ENCODE measurements around the gene HOXA3. TPM values are rescaled to one million over a fixed set of nuclear protein-coding genes. Genes with fewer than 3 reads are reported as not detected.

Gene HOXA3
- total RNA-seq, 2 donors from 2014 or later: 13.3 to 14.1 TPM

DNA sequence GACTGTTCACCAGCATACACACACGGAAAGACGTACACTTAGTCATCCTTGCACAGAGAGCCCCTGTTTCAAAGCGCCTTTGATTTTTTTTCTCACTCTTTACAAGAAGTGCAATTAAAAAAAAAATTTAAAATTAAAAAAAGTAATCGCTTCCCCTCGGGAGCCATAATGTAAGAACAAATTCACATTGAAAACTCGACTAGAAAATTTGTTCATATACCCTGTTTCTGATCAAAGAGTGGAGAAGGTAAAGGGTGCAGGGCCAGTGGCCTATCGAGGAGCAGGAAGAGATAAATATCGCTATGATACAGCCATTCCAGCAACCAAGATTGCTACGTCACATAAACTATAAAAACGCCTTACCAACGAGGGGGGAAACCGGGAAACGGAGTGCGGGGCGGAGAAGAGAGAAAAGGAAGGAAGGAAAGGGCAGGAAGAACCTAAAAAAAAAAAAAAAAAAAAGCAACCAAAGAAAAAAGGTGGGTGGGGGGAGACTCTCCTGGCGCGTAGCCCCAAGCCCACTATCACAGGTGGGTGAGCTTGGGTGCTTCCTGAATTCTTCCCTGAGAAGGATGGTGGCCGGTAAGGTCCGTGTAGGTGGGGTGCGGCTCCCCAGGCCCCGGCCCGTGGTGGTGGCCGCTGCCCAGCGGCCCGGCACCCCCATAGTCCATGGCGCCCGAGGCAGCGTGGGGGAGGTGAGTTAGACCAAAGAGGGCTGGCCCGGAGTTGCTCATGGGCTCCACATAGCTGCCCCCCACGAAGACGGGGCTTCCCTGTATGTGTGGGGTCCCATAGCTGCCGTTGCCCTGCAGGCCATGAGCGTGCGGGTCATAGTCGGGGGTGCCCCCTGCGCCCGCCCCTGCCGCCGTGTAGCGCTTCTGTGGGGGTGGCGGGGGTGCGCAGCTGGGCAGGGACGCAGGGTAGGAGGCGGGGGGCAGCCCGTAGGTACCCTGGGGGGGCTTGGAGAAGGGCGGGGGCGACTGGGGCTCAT lies 44.7 kb downstream of the HOXA3 start:
- Histone ChIP-seq H3K27me3 (no peaks in the 10 kb centered on the region), H3K4me1 (peaks cover 9% of the 10 kb centered on the region), H3K9me3 (no peaks in the 10 kb centered on the region), H3K4me3 (peak overlapping the region; percentile 3), H3K27ac (peak overlapping the region; percentile 92), H3K36me3 (no peaks in the 10 kb centered on the region), H3K9ac (ENCODE audit: low read depth in 2 of 2, low read length in 2 of 2) (peak overlapping the region; percentile 61 to 73)
- DNase-seq: peak; percentile 66
- TF ChIP-seq, protein P1, sequence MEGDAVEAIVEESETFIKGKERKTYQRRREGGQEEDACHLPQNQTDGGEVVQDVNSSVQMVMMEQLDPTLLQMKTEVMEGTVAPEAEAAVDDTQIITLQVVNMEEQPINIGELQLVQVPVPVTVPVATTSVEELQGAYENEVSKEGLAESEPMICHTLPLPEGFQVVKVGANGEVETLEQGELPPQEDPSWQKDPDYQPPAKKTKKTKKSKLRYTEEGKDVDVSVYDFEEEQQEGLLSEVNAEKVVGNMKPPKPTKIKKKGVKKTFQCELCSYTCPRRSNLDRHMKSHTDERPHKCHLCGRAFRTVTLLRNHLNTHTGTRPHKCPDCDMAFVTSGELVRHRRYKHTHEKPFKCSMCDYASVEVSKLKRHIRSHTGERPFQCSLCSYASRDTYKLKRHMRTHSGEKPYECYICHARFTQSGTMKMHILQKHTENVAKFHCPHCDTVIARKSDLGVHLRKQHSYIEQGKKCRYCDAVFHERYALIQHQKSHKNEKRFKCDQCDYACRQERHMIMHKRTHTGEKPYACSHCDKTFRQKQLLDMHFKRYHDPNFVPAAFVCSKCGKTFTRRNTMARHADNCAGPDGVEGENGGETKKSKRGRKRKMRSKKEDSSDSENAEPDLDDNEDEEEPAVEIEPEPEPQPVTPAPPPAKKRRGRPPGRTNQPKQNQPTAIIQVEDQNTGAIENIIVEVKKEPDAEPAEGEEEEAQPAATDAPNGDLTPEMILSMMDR (IDR thresholded peaks at IDR 0.05): no peak
- intact Hi-C loops (cut with DNase I): loop anchor here (5.0 kb wide), 1 partner anchor 35 kb away; the partner anchor contains the start of gene HOXA5

- peak overlapping the region; percentile 56 to 58 for H3K9ac ChIP-seq (ENCODE audit: low read depth in 2 of 2, low read length in 2 of 2)
These were observed 45.5 kb downstream of the HOXA3 start for GRCh38 chr7:27106901-27107240.

GRCh38 chr7:27106181-27106900 lies 46.0 kb downstream of the HOXA3 start:
- TF ChIP-seq, protein P1 (IDR thresholded peaks at IDR 0.05): no peak
- no peaks in the 10 kb centered on the region for H3K36me3 ChIP-seq
- H3K27ac ChIP-seq: peak overlapping the region; percentile 92
- peaks cover 9% of the 10 kb centered on the region for H3K4me1 ChIP-seq
- intact Hi-C loops (cut with DNase I): loop anchor here (5.0 kb wide), 1 partner anchor 36 kb away; the partner anchor contains the start of gene HOXA5
- peak; percentile 60 for DNase-seq
- peak overlapping the region; percentile 56 to 58 for H3K9ac ChIP-seq (ENCODE audit: low read depth in 2 of 2, low read length in 2 of 2)
- peak overlapping the region; percentile 26 for H3K4me3 ChIP-seq
- no peaks in the 10 kb centered on the region for H3K27me3 ChIP-seq
- no peaks in the 10 kb centered on the region for H3K9me3 ChIP-seq

More at GRCh38 chr7:27106901-27107240, 45.5 kb downstream of the HOXA3 start:
- Histone ChIP-seq H3K27me3 (no peaks in the 10 kb centered on the region), H3K9me3 (no peaks in the 10 kb centered on the region), H3K4me3 (peak overlapping the region; percentile 26), H3K27ac (peak overlapping the region; percentile 92), H3K4me1 (peaks cover 9% of the 10 kb centered on the region), H3K36me3 (no peaks in the 10 kb centered on the region)
- TF ChIP-seq, protein P1 (IDR thresholded peaks at IDR 0.05): no peak
- DNase-seq: no peak
- intact Hi-C loops (cut with DNase I): loop anchor here (5.0 kb wide), 1 partner anchor 35 kb away; the partner anchor contains the start of gene HOXA5

- intact Hi-C loops (cut with DNase I): loop anchor here (5.0 kb wide), 1 partner anchor 37 kb away; the partner anchor contains the start of gene HOXA5
- H3K4me1 ChIP-seq: peaks cover 6% of the 10 kb centered on the region
- DNase-seq: no peak
- H3K27ac ChIP-seq: peak overlapping the region; percentile 92
- peak overlapping the region in 1 of 2 donors; percentile 58 for H3K9ac ChIP-seq (ENCODE audit: low read depth in 2 of 2, low read length in 2 of 2)
- TF ChIP-seq, protein P1 (IDR thresholded peaks at IDR 0.05): no peak
- no peaks in the 10 kb centered on the region for H3K36me3 ChIP-seq
- no peak overlapping the region for H3K4me3 ChIP-seq
- H3K27me3 ChIP-seq: no peaks in the 10 kb centered on the region
- H3K9me3 ChIP-seq: no peaks in the 10 kb centered on the region
These were observed 46.9 kb downstream of the HOXA3 start for GRCh38 chr7:27105301-27106031.

Data from colonic mucosa (tissue), 4 donors.